GM21515 (cell line): ENCODE data around the gene WASHC1.
"Not testable (repeated sequence)": the region's sequence is repeated elsewhere in the genome, so short reads cannot be mapped to it uniquely, and the experiment has no call there.

Experiments
- ATAC-seq: cut with Tn5 transposase; IDR thresholded peaks from one replicate; pipeline ENCODE4 v1.9.1; 2021; ENCODE audit not compliant: unreplicated experiment

WASHC1 gene

DNA sequence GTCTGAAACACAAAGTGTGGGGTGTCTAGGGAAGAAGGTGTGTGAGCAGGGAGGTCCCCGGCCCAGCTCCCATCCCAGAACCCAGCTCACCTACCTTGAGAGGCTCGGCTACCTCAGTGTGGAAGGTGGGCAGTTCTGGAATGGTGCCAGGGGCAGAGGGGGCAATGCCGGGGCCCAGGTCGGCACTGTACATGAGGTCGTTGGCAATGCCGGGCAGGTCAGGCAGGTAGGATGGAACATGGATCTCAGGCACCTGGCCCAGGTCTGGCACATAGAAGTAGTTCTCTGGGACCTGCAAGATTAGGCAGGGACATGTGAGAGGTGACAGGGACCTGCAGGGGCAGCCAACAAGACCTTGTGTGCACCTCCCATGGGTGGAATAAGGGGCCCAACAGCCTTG, 12.4 kb downstream of the WASHC1 start:
- not testable (repeated sequence) for ATAC-seq

DNA sequence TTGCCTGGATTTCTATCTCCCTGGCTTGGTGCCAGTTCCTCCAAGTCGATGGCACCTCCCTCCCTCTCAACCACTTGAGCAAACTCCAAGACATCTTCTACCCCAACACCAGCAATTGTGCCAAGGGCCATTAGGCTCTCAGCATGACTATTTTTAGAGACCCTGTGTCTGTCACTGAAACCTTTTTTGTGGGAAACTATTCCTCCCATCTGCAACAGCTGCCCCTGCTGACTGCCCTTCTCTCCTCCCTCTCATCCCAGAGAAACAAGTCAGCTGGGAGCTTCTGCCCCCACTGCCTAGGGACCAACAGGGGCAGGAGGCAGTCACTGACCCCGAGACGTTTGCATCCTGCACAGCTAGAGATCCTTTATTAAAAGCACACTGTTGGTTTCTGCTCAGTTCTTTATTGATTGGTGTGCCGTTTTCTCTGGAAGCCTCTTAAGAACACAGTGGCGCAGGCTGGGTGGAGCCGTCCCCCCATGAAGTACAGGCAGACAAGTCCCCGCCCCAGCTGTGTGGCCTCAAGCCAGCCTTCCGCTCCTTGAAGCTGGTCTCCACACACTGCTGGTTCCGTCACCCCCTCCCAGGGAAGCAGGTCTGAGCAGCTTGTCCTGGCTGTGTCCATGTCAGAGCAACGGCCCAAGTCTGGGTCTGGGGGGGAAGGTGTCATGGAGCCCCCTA, 15.0 kb downstream of the WASHC1 start:
- ATAC-seq, result not testable (repeated sequence)

DNA sequence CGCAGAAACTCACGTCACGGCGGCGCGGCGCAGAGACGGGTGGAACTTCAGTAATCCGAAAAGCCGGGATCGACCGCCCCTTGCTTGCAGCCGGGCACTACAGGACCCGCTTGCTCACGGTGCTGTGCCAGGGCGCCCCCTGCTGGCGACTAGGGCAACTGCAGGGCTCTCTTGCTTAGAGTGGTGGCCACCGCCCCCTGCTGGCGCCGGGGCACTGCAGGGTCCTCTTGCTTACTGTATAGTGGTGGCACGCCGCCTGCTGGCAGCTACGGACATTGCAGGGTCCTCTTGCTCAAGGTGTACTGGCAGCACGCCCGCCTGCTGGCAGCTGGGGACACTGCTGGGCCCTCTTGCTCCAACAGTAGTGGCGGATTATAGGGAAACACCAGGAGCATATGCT, 18.1 kb downstream of the WASHC1 start:
- not testable (repeated sequence) for ATAC-seq

DNA sequence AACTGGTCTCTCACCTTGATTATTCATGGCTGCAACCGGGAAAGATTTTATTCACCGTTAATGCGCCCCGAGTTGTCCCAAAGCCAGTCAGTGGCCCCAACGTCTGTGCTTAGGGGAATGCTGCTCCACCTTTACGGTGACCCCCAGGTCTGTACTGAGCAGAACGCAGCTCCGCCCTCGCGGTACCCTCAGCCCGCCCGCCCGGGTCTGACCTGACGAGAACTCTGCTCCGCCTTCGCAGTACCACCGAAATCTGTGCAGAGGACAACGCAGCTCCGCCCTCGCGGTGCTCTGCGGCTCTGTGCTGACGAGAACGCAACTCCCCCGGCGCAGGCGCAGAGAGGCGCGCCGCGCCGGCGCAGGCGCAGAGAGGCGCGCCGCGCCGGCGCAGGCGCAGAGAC, 18.6 kb downstream of the WASHC1 start:
- not testable (repeated sequence) for ATAC-seq

DNA sequence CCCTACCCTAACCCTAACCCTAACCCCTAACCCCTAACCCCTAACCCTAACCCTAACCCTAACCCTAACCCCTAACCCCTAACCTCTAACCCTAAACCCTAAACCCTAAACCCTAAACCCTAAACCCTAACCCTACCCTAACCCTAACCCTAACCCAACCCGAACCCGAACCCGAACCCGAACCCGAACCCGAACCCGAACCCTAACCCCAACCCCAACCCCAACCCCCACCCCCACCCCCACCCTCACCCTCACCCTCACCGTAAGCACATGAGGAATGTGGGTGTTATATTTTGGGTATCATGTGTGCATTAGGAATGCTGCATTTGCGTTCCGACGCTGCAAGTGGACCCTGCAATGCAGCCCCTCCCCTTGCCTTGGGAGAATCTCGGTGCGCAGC, 19.0 kb downstream of the WASHC1 start:
- not testable (repeated sequence) for ATAC-seq
